Measurements from ENCODE around the gene IQUB. TPM values are rescaled to one million over a fixed set of nuclear protein-coding genes. Genes with fewer than 3 reads are reported as not detected.

Gene IQUB
- total and polyA plus RNA-seq, 2 donors (not counting 3 experiments of a cell fraction or from before 2014, with no cell fraction given) = 0.01 TPM; not detected in 1

DNA sequence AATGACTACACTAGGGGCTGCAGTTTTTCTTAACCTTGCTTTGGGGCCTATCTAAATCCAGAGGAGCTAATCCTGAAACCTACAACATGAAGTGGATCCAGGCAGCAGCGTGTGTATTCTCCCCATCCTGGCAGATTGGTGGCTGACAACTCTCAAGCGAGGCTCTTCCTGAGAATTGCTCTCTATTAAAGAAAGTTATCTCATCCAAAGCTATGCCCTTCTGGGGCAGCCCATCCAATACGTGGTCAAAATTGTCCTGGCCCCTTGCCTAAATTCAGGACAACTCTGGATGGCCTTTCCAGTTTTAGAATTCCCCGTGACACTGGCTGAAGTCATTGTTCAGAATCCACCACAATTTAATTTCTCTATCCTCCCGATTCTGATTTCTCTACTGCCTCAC, 66.1 kb downstream of the IQUB start:
- Histone ChIP-seq H3K79me2 (ENCODE audit: control insufficient read depth, insufficient read depth, low read length) (no peaks in the 10 kb centered on the region), H3K4me2 (ENCODE audit: insufficient read depth, low read length) (no peak overlapping the region), H2AFZ (ENCODE audit: low read depth, low read length) (no peak overlapping the region), H4K20me1 (replicated peaks; ENCODE audit: control insufficient read depth, extremely low read depth, insufficient read depth, low read length) (no peaks in the 10 kb centered on the region), H3K9ac (replicated peaks; ENCODE audit: extremely low read depth, insufficient read depth, low read length) (no peak overlapping the region), H3K36me3 (ENCODE audit: control insufficient read depth in 2 of 2, extremely low read depth in 1 of 2, insufficient read depth in 2 of 2, low read length in 2 of 2) (no peaks in the 10 kb centered on the region), H3K4me1 (ENCODE audit: control insufficient read depth, extremely low read depth, insufficient read depth, low read length) (no peaks in the 10 kb centered on the region), H3K27ac (ENCODE audit: insufficient read depth, low read depth, low read length) (no peak overlapping the region), H3K27me3 (ENCODE audit: control insufficient read depth in 2 of 2, insufficient read depth in 2 of 2, low read length in 2 of 2) (no peaks in the 10 kb centered on the region), H3K9me3 (replicated peaks; ENCODE audit: control insufficient read depth, insufficient read depth, low read length) (no peaks in the 10 kb centered on the region), H3K9me1 (replicated peaks; ENCODE audit: control insufficient read depth, extremely low read depth, insufficient read depth, low read length) (no peaks in the 10 kb centered on the region), H3K4me3 (replicated peaks in 1 of 3; ENCODE audit: insufficient read depth in 1 of 3, low read depth in 1 of 3, low read length in 3 of 3) (no peak overlapping the region)
- BruUV-seq (replicated peaks) = no TSS peak
- CTCF ChIA-PET = interaction anchor here (1.2 kb wide), 1 partner anchor 26 kb away, joined by 5 read pairs; no protein-coding TSS in a partner anchor
- FAIRE-seq = no peak
- DNase-seq (ENCODE audit: low read depth, low spot score) = no peak
- POLR2A ChIA-PET = no interaction called here
- dilution Hi-C loops (cut with MboI; ENCODE audit: extremely low pct_ligation_motif_present, low sequenced_read_pairs) (no loop called here), intact Hi-C loops (cut with micrococcal nuclease) (no loop called here)
- TF ChIP-seq POLR2AphosphoS5 (IDR thresholded peaks at IDR 0.05; ENCODE audit: insufficient read depth, low read depth, low read length) (no peak), JUN (IDR thresholded peaks at IDR 0.05; ENCODE audit: borderline replicate concordance, insufficient read depth, insufficient read length, low read depth) (no peak), GATA2 (IDR thresholded peaks at IDR 0.05; ENCODE audit: insufficient read depth, insufficient read length, low read depth, low read length) (no peak), POLR2A (IDR thresholded peaks at IDR 0.05; ENCODE audit: low read depth, low read length) (no peak), MYC (IDR thresholded peaks at IDR 0.05; ENCODE audit: low read depth, low read length) (no peak), FOS (IDR thresholded peaks at IDR 0.05; ENCODE audit: borderline replicate concordance, insufficient read depth, low read length) (no peak), EZH2 (IDR thresholded peaks at IDR 0.05; ENCODE audit: borderline replicate concordance, low read depth, low read length, severe bottlenecking) (no peak)
- TF ChIP-seq, protein P1, sequence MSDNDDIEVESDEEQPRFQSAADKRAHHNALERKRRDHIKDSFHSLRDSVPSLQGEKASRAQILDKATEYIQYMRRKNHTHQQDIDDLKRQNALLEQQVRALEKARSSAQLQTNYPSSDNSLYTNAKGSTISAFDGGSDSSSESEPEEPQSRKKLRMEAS (IDR thresholded peaks at IDR 0.05; ENCODE audit: insufficient read depth, insufficient read length) = no peak
- TF ChIP-seq, protein P2, sequence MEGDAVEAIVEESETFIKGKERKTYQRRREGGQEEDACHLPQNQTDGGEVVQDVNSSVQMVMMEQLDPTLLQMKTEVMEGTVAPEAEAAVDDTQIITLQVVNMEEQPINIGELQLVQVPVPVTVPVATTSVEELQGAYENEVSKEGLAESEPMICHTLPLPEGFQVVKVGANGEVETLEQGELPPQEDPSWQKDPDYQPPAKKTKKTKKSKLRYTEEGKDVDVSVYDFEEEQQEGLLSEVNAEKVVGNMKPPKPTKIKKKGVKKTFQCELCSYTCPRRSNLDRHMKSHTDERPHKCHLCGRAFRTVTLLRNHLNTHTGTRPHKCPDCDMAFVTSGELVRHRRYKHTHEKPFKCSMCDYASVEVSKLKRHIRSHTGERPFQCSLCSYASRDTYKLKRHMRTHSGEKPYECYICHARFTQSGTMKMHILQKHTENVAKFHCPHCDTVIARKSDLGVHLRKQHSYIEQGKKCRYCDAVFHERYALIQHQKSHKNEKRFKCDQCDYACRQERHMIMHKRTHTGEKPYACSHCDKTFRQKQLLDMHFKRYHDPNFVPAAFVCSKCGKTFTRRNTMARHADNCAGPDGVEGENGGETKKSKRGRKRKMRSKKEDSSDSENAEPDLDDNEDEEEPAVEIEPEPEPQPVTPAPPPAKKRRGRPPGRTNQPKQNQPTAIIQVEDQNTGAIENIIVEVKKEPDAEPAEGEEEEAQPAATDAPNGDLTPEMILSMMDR (IDR thresholded peaks at IDR 0.05; ENCODE audit: extremely low read depth in 1 of 2, insufficient read depth in 1 of 2, low read depth in 1 of 2, low read length in 2 of 2) = no peak

Data from endothelial cell of umbilical vein (primary cell).